CD14-positive monocyte (primary cell): ENCODE measurements around the gene EXOC2. TPM values are rescaled to one million over a fixed set of nuclear protein-coding genes. Genes with fewer than 3 reads are reported as not detected.

Source experiments
- DNase-seq, 3 donors: peaks; one replicate each; pipeline ENCODE4 v3.0.0-alpha.2; 2011 to 2022
- H2AFZ ChIP-seq: 2 replicates; pipeline ENCODE4 v1.6.0; 2012; ENCODE audit warnings: mild to moderate bottlenecking, low read depth, low read length, inconsistent platforms; ENCODE audit not compliant: insufficient read depth, poor library complexity, severe bottlenecking
- H3K27ac ChIP-seq, 2 donors: 1 replicate in 1 of 2; 2 replicates in 1 of 2; pipeline ENCODE4 v1.5.1; 2012 to 2013; ENCODE audit warnings: low read length in 2 of 2, control low read depth in 1 of 2, inconsistent platforms in 1 of 2, low read depth in 1 of 2, mild to moderate bottlenecking in 1 of 2
- H3K27me3 ChIP-seq, 2 donors: one replicate each; pipeline versions ENCODE4 v1.6.0 to v1.6.1; 2011 to 2013; ENCODE audit warnings: low read length in 2 of 2; ENCODE audit not compliant: control insufficient read depth in 2 of 2, insufficient read depth in 2 of 2
- H3K36me3 ChIP-seq, 2 donors: replicated peaks in 1 of 2; 1 replicate in 1 of 2; 2 replicates in 1 of 2; pipeline versions ENCODE4 v1.5.1 to v1.6.1; 2012 to 2013; ENCODE audit warnings: low read length in 2 of 2, control low read depth in 1 of 2, inconsistent platforms in 1 of 2, mild to moderate bottlenecking in 1 of 2; ENCODE audit not compliant: insufficient read depth in 2 of 2, control insufficient read depth in 1 of 2
- H3K4me1 ChIP-seq, 2 donors: 1 replicate in 1 of 2; 2 replicates in 1 of 2; pipeline versions ENCODE4 v1.5.1 to v1.6.1; 2012 to 2013; ENCODE audit warnings: low read length in 2 of 2, control low read depth in 1 of 2, inconsistent platforms in 1 of 2, mild to moderate bottlenecking in 1 of 2, moderate library complexity in 1 of 2; ENCODE audit not compliant: insufficient read depth in 2 of 2, control insufficient read depth in 1 of 2
- H3K4me2 ChIP-seq: replicated peaks from 2 replicates; pipeline ENCODE3; 2012; ENCODE audit warnings: low read length, moderate library complexity, mild to moderate bottlenecking; ENCODE audit not compliant: poor library complexity, severe bottlenecking; ENCODE audit errors: extremely low read depth
- H3K4me3 ChIP-seq, 3 experiments: fragments of 200-600 bp in 1 of 3; sonication (generic) in 1 of 3; replicated peaks in 1 of 3; 1 replicate in 2 of 3; 2 replicates in 1 of 3; pipeline ENCODE4 v1.5.1; 2011 to 2013; ENCODE audit warnings: low read length in 3 of 3, mild to moderate bottlenecking in 3 of 3, control low read depth in 2 of 3, low read depth in 2 of 3, inconsistent platforms in 1 of 3, moderate library complexity in 1 of 3
- H3K79me2 ChIP-seq: 2 replicates; pipeline ENCODE4 v1.6.0; 2012; ENCODE audit warnings: mild to moderate bottlenecking, control low read depth, inconsistent platforms, low read length, moderate library complexity; ENCODE audit not compliant: insufficient read depth
- H3K9ac ChIP-seq: 2 replicates; pipeline ENCODE4 v1.6.0; 2017; ENCODE audit warnings: low read length, mild to moderate bottlenecking; ENCODE audit not compliant: insufficient read depth, poor library complexity, severe bottlenecking
- H3K9me3 ChIP-seq, 2 donors: replicated peaks in 1 of 2; 1 replicate in 1 of 2; 2 replicates in 1 of 2; pipeline versions ENCODE4 v1.5.1 to v1.6.1; 2012 to 2013; ENCODE audit warnings: low read length in 2 of 2, control low read depth in 1 of 2; ENCODE audit not compliant: control insufficient read depth in 1 of 2, insufficient read depth in 1 of 2
- H4K20me1 ChIP-seq: 2 replicates; pipeline ENCODE4 v1.6.0; 2012; ENCODE audit warnings: mild to moderate bottlenecking, low read length, control low read depth, moderate library complexity; ENCODE audit not compliant: insufficient read depth
- H3K27ac Mint-ChIP-seq, 7 donors: one replicate each; pipeline ENCODE4 v1.8.0; 2020; ENCODE audit warnings: mild to moderate bottlenecking in 7 of 7, mixed read lengths in 7 of 7, moderate library complexity in 6 of 7, inconsistent platforms in 2 of 7
- H3K27me3 Mint-ChIP-seq, 3 donors: one replicate each; pipeline ENCODE4 v1.8.0; 2021 to 2022; ENCODE audit warnings: low read depth in 3 of 3, mild to moderate bottlenecking in 3 of 3, mixed read lengths in 3 of 3, moderate library complexity in 3 of 3, inconsistent platforms in 1 of 3
- H3K36me3 Mint-ChIP-seq, 2 donors: one replicate each; pipeline ENCODE4 v1.8.0; 2020; ENCODE audit warnings: mixed read lengths in 2 of 2, inconsistent platforms in 1 of 2, mild to moderate bottlenecking in 1 of 2
- H3K4me1 Mint-ChIP-seq: one replicate; pipeline ENCODE4 v1.8.0; 2020; ENCODE audit warnings: mild to moderate bottlenecking, mixed read lengths
- H3K4me3 Mint-ChIP-seq, 2 donors: one replicate each; pipeline ENCODE4 v1.8.0; 2020; ENCODE audit warnings: mild to moderate bottlenecking in 2 of 2, mixed read lengths in 2 of 2, moderate library complexity in 1 of 2
- H3K9me3 Mint-ChIP-seq, 7 donors: one replicate each; pipeline ENCODE4 v1.8.0; 2020 to 2022; ENCODE audit warnings: mixed read lengths in 7 of 7, mild to moderate bottlenecking in 6 of 7, moderate library complexity in 6 of 7, inconsistent platforms in 2 of 7
- CTCF ChIP-seq: fragments of 200-600 bp; IDR thresholded peaks from one replicate; pipeline ENCODE4 v1.8.0; 2022; ENCODE audit warnings: antibody characterized with exemption, mild to moderate bottlenecking
- WGBS: methylation state at CpG from one replicate; pipeline ENCODE4 v1.1.5; 2013; ENCODE audit warnings: missing lambda C conversion rate; ENCODE audit not compliant: insufficient coverage; 5-methylcytosine and 5-hydroxymethylcytosine counted together
- intact Hi-C, 2 donors: fragments of 100-400 bp; cut with micrococcal nuclease; formaldehyde crosslinking; loops; one replicate each; pipeline versions ENCODE4 v1.15.0 to v1.15.1; 2023
- polyA plus RNA-seq, 3 donors: library from polyadenylated mRNA; depleted of rRNA in 1 of 3; unstranded in 2 of 3; stranded (reverse) in 1 of 3; fragments of 300-500 nt in 2 of 3; fragments of >200 nt in 1 of 3; fragmentation: Illumina TruSeq in 2 of 3; gene quantifications; 1 replicate in 2 of 3; 2 replicates in 1 of 3; pipeline ENCODE4 v1.2.3, GENCODE V29; 2012 to 2021

Gene EXOC2
- polyA plus RNA-seq, 3 donors: 7.5 to 15.5 (median 12.0) TPM

- Histone ChIP-seq H4K20me1 (no peaks in the 10 kb centered on the region), H3K4me1 (no peaks in the 10 kb centered on the region)
- H3K27ac Mint-ChIP-seq: peak overlapping the region in 1 of 7 donors; percentile 35
Observed at GRCh38 chr6:503610-504362, 189.2 kb downstream of the EXOC2 start.

GRCh38 chr6:502761-503160 is 190.2 kb downstream of the EXOC2 start:
- H3K4me1 Mint-ChIP-seq: peaks cover 6% of the 10 kb centered on the region
- H3K27me3 Mint-ChIP-seq: peaks cover 0 to 1% (median 0%) of the 10 kb centered on the region in 3 donors
- Histone ChIP-seq H3K27me3 (no peaks in the 10 kb centered on the region), H3K4me3 (no peak overlapping the region), H4K20me1 (no peaks in the 10 kb centered on the region), H3K36me3 (peaks cover 5 to 11% of the 10 kb centered on the region in 2 donors), H3K27ac (no peak overlapping the region), H2AFZ (no peak overlapping the region), H3K4me1 (no peaks in the 10 kb centered on the region), H3K4me2 (no peak overlapping the region), H3K9ac (no peak overlapping the region), H3K9me3 (no peaks in the 10 kb centered on the region), H3K79me2 (no peaks in the 10 kb centered on the region)
- no peak for TF ChIP-seq CTCF
- intact Hi-C loops: no loop called here
- peaks cover 0 to 3% (median 0%) of the 10 kb centered on the region in 7 donors for H3K9me3 Mint-ChIP-seq
- no peak overlapping the region for H3K4me3 Mint-ChIP-seq
- H3K27ac Mint-ChIP-seq: peak overlapping the region in 2 of 7 donors; percentile 36 to 47
- WGBS: no CpG with 5 or more reads among the region's 7 CpGs
- DNase-seq: no peak
- peaks cover 21 to 22% of the 10 kb centered on the region in 2 donors for H3K36me3 Mint-ChIP-seq

More at GRCh38 chr6:503610-504362, 189.2 kb downstream of the EXOC2 start:
- H3K27ac ChIP-seq: no peak overlapping the region
- intact Hi-C loops: no loop called here
- Mint-ChIP-seq H3K4me1 (peaks cover 6% of the 10 kb centered on the region), H3K27me3 (peaks cover 0 to 1% (median 0%) of the 10 kb centered on the region in 3 donors), H3K4me3 (no peak overlapping the region), H3K36me3 (peaks cover 18 to 19% of the 10 kb centered on the region in 2 donors), H3K9me3 (peaks cover 0 to 3% (median 0%) of the 10 kb centered on the region in 7 donors)
- DNase-seq: no peak
- H3K9me3 ChIP-seq: no peaks in the 10 kb centered on the region
- no peak for TF ChIP-seq CTCF
- H2AFZ ChIP-seq: no peak overlapping the region
- H3K4me2 ChIP-seq: no peak overlapping the region
- no peak overlapping the region for H3K4me3 ChIP-seq
- no peaks in the 10 kb centered on the region for H3K79me2 ChIP-seq
- peaks cover 5 to 7% of the 10 kb centered on the region in 2 donors for H3K36me3 ChIP-seq
- no peak overlapping the region for H3K9ac ChIP-seq
- H3K27me3 ChIP-seq: no peaks in the 10 kb centered on the region
- WGBS: 86% methylated on average over 32 of the region's 32 CpGs
